WTC11 (cell line): ENCODE measurements around the gene GCK.

Experiments
- CTCF ChIP-seq: fragments of 200-600 bp; IDR thresholded peaks from 2 replicates; pipeline ENCODE4 v1.8.0; 2022; ENCODE audit warnings: antibody characterized with exemption
- ETV6 ChIP-seq: sonication (generic); formaldehyde crosslinking; IDR thresholded peaks from 2 replicates; pipeline ENCODE4 v1.8.1; 2022; ENCODE audit warnings: mild to moderate bottlenecking, missing genetic modification reagents
- STAT6 ChIP-seq: sonication (generic); formaldehyde crosslinking; conservative IDR thresholded peaks from 2 replicates; pipeline ENCODE4 v1.8.1; 2023; ENCODE audit warnings: mild to moderate bottlenecking, low read depth, missing genetic modification reagents, moderate library complexity

GRCh38 chr7:44176486-44176885 lies 12.8 kb downstream of the GCK start:
- TF ChIP-seq CTCF: no peak
- no peak for TF ChIP-seq ETV6 (CRISPR knock-in tag)
- no peak for TF ChIP-seq STAT6
